ENCODE measurements around the gene KIF5B.
"Not testable (repeated sequence)": the region's sequence is repeated elsewhere in the genome, so short reads cannot be mapped to it uniquely, and the experiment has no call there.

DNA sequence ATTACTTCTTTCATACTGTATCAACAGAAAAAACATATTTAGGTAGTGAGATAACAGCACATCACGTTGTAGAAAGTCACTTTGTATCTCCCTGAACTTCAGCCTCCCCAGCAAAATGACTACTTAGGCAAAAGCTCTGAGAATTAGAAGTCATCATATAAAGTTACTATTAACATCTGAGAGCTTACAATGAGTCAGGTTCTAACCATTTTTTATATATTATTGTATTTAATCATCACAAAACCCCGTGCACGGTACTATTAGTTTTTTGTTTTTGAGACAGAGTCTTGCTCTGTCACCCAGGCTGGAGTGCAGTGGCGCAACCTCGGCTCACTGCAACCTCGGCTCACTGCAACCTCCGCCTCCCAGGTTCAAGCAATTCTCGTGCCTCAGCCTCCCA, 13.5 kb downstream of the KIF5B start:
- TF ChIP-seq, protein P1, sequence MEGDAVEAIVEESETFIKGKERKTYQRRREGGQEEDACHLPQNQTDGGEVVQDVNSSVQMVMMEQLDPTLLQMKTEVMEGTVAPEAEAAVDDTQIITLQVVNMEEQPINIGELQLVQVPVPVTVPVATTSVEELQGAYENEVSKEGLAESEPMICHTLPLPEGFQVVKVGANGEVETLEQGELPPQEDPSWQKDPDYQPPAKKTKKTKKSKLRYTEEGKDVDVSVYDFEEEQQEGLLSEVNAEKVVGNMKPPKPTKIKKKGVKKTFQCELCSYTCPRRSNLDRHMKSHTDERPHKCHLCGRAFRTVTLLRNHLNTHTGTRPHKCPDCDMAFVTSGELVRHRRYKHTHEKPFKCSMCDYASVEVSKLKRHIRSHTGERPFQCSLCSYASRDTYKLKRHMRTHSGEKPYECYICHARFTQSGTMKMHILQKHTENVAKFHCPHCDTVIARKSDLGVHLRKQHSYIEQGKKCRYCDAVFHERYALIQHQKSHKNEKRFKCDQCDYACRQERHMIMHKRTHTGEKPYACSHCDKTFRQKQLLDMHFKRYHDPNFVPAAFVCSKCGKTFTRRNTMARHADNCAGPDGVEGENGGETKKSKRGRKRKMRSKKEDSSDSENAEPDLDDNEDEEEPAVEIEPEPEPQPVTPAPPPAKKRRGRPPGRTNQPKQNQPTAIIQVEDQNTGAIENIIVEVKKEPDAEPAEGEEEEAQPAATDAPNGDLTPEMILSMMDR (conservative IDR thresholded peaks at IDR 0.05; ENCODE audit: low read depth in 2 of 2): not testable (repeated sequence)
- TF ChIP-seq, protein P2, sequence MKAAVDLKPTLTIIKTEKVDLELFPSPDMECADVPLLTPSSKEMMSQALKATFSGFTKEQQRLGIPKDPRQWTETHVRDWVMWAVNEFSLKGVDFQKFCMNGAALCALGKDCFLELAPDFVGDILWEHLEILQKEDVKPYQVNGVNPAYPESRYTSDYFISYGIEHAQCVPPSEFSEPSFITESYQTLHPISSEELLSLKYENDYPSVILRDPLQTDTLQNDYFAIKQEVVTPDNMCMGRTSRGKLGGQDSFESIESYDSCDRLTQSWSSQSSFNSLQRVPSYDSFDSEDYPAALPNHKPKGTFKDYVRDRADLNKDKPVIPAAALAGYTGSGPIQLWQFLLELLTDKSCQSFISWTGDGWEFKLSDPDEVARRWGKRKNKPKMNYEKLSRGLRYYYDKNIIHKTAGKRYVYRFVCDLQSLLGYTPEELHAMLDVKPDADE (IDR thresholded peaks at IDR 0.05): not testable (repeated sequence)
- not testable (repeated sequence) for TF ChIP-seq POLR2AphosphoS5 (IDR thresholded peaks at IDR 0.05; ENCODE audit: low read depth); EZH2phosphoT487 (IDR thresholded peaks at IDR 0.05; ENCODE audit: unreplicated experiment); EZH2 (IDR thresholded peaks at IDR 0.05; ENCODE audit: low read depth, unreplicated experiment); JUNB (IDR thresholded peaks at IDR 0.05; ENCODE audit: unreplicated experiment); ZNF331 (CRISPR knock-in tag; IDR thresholded peaks at IDR 0.05; ENCODE audit: low read depth); NANOG (IDR thresholded peaks at IDR 0.05; ENCODE audit: borderline replicate concordance)
- TF ChIP-seq, protein P3, sequence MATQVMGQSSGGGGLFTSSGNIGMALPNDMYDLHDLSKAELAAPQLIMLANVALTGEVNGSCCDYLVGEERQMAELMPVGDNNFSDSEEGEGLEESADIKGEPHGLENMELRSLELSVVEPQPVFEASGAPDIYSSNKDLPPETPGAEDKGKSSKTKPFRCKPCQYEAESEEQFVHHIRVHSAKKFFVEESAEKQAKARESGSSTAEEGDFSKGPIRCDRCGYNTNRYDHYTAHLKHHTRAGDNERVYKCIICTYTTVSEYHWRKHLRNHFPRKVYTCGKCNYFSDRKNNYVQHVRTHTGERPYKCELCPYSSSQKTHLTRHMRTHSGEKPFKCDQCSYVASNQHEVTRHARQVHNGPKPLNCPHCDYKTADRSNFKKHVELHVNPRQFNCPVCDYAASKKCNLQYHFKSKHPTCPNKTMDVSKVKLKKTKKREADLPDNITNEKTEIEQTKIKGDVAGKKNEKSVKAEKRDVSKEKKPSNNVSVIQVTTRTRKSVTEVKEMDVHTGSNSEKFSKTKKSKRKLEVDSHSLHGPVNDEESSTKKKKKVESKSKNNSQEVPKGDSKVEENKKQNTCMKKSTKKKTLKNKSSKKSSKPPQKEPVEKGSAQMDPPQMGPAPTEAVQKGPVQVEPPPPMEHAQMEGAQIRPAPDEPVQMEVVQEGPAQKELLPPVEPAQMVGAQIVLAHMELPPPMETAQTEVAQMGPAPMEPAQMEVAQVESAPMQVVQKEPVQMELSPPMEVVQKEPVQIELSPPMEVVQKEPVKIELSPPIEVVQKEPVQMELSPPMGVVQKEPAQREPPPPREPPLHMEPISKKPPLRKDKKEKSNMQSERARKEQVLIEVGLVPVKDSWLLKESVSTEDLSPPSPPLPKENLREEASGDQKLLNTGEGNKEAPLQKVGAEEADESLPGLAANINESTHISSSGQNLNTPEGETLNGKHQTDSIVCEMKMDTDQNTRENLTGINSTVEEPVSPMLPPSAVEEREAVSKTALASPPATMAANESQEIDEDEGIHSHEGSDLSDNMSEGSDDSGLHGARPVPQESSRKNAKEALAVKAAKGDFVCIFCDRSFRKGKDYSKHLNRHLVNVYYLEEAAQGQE (IDR thresholded peaks at IDR 0.05; ENCODE audit: unreplicated experiment): not testable (repeated sequence)

Data from GM23338 (cell line).